Endometrium (tissue), 2 donors: Measurements from ENCODE around the gene EPS8L3.
"Not testable (repeated sequence)": the region's sequence is repeated elsewhere in the genome, so short reads cannot be mapped to it uniquely, and the experiment has no call there.

ENCODE experiments used
- FAIRE-seq: peaks from 2 replicates; lab custom pipeline; 2012; peaks lifted over from hg19 to GRCh38; lab: Jason Lieb, UNC
- donor health status: control.
- donor health status: control.

Gene EPS8L3

GRCh38 chr1:109732390-109732881, 31.3 kb downstream of the EPS8L3 start:
- FAIRE-seq: no peak

DNA sequence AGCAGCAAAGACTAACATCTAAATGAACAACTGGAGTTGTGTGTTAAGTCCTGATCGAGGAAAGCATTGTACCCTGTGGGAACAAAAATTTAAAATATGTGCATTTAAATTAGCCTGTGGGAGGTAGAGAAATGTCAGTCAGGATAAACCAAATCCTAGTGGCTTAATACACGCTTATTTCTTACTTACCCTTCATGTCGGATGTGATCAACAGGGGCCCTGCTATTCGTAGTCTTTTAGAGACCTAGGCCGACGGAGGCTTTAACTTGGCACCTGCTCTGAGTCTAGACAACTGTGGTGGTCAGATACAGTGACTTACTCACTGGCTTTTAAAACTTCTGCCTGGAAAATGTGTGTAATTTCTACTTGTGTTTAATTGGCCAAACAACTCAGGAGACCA, 33.1 kb downstream of the EPS8L3 start:
- no peak for FAIRE-seq

DNA sequence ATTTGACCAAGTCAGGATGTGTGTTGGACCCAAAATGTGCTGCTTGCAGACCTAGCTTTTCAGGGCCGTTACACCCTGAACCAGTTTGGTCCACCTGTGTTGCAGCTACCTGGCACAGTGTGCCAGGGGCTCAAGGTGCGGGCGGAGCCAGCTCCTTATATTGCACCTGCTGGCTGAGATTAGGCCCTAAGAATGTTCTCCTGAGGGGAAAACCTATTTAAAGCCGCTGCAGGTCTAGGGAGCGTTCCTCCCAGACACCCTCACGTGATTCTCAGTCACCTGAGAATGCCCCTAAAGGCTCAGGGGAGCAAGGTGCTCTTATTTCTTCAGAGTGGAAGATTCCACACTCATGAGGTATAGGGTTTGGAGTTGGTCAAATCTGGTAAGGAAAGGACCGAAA, 34.9 kb downstream of the EPS8L3 start:
- no peak for FAIRE-seq

DNA sequence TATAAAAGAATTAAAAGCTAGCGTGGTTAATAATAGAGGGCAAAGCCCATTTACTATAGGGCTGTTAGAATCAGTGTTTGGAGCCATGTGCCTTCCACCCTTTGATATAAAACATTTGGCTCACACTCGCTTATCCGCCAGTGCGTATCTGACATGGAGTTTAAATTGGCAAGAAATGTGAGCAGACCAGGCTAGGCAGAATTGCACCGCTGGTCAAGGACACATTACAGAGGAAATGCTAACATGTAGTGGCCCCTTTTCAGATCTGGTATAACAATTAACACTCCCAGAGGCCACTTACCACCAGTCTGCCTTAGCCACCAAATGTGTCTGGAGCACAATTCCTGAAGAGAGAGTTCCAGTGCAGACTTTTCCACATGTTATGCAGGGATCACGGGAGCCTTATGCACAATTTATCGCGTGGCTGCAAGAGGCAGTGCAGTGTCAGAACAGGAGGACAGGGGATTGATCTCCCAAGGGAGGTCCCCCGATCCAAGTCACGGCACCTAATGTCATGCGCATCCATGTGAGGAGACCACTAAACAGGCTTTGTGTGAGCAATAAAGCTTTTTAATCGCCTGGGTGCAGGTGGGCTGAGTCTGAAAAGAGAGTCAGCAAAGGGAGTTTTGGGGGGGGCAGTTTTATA, 36.9 kb downstream of the EPS8L3 start:
- no peak for FAIRE-seq

- no peak for FAIRE-seq
Measured at GRCh38 chr1:109726007-109726406, 37.7 kb downstream of the EPS8L3 start.

GRCh38 chr1:109725510-109725909, 38.2 kb downstream of the EPS8L3 start:
- FAIRE-seq: no peak

- no peak for FAIRE-seq
Measured at GRCh38 chr1:109724933-109725332, 38.8 kb downstream of the EPS8L3 start.

DNA sequence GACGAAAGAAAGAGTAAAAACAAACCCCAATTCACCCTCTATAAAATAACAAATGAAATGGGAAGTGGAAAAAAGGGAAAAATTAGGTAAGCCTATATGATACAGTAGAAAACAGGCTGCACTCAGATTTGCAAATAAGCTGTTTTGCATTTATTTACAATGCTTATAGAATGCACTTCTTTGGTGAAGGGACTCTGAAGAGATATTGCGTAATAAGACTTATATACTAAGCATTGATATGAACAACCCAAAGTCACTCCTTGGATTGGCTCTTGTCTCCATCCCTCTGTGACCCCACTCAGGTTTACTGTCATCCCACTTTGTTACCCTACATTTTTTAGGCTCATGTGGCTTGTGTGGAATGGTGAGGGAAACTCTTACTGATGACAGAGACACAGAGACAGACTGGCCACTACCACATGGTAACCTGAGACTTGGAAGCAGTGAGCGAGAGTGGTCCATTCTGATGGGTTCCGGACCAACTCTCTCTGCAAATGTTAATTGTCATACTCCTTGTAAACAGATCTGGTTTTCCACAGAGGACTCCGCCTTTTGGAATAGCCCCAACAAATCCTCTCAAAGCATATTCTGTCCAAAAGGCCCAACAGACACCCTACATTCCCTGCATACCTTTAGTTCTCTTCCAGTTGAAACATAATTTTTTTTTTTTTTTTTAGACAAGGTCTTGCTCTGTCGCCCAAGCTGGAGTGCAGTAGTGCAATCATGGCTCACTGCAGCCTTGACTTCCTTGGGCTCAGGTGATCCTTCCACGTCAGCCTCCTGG, 40.6 kb downstream of the EPS8L3 start:
- FAIRE-seq: no peak

- FAIRE-seq: no peak
Measured at GRCh38 chr1:109721971-109722370, 41.8 kb downstream of the EPS8L3 start.

DNA sequence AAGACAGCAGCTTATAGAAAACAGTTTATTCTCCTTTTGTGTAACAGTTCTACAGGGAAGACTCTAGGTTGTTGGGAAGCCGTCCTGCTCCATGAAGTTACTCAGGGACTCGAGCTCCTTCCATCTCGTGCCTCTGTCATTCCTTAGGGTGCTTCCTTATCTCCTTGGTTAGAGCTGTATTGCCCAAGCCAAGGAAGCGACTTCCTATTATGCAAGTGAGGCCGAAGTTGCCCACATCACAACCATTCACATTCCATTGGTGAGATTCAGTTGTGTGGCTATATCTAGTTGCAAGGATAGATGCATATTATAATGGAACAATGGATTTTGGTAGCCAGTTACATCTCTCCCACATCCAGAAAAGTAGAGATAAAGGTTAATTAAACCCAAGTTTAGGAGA, 42.7 kb downstream of the EPS8L3 start:
- no peak for FAIRE-seq

GRCh38 chr1:109719337-109719837, 44.3 kb downstream of the EPS8L3 start:
- FAIRE-seq: no peak

- no peak for FAIRE-seq
Measured at GRCh38 chr1:109718495-109718894, 45.2 kb downstream of the EPS8L3 start.

DNA sequence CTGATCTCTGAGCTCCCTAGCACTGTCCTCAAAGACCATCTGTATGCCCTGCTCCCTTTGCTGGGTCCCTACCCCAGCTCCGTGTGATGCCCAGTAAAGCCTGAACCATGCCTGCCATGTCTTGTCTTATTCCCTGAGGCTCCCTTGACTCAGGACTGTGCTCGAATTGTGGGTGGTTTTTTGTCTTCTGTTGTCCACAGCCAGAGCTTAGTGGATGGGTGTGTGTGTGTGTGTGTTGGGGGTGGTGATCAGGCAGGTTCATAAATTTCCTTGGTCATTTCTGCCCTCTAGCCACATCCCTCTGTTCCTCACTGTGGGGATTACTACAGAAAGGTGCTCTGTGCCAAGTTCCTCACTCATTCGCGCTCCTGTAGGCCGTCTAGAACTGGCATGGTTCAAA, 46.0 kb downstream of the EPS8L3 start:
- FAIRE-seq: no peak

DNA sequence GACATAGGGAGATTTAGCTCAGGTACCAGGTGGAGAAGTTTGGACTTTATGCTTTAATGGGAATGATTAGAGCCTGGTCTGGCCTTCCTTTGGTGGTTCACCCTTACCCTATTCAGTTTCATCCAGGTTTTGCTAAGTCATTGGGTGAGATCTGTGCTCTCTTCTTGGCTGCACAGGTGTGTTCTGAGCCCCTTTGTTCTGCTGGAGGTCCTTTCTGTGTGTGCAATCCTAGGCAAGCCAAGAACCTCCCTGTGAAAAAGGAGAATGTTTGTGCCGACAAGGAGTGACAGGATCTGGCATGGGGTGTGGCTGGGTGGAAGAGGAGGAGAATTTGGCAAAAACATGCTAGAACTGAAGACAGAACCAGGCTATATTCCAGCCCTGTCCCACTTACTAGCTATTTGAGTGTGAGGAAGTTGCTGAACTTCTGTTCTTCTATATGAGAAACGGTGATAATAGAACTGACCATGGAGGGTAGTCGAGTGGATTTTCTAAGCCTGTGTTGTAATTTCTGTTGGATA, 47.1 kb downstream of the EPS8L3 start:
- FAIRE-seq: no peak

DNA sequence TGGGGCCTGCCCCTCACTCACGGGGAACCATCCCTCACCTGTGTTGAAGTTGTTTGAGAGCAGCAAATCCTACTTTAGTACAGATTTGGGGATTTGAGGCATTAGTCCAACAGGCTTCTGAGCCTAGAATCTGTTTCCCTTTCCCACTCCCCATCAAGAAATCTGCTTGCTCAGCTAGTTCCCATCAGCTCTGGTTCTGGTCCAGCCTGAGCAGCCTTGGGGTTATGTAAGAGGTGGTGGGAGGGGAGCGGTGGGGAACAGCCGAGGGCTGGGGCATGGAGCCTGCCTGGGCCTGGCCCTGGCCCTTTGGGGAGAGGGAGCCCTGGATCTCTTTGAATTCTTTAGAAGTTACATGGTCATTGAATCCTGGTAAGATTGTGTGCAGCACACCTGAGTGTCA, 47.6 kb downstream of the EPS8L3 start:
- FAIRE-seq: no peak

DNA sequence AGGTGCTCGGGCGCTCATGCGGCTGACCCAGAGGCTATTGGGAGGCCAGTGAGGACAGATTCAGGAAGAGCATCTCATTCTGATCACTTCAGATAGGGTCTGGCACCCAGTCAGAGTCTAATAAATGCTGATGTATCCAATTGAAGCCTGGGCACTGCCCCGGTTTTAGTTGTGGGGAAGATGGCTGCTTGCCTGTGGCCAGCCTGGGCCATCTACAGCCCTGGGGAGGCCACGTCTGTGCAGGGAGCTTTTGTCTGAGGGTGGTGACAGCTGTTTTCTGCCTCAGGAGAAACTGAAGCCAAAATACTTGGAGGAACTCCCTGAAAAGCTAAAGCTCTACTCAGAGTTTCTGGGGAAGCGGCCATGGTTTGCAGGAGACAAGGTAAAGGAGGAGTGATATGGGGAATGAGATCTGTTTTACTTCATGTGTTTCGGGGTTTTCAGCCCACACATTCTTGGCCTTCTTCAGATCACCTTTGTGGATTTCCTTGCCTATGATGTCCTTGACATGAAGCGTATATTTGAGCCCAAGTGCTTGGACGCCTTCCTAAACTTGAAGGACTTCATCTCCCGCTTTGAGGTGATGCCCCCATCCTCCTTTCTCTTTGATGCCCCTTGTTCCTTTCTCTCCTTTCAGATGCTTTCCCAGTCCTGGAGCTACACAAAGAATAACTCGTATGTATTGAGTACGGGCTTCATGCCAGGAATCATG, 48.9 kb downstream of the EPS8L3 start:
- FAIRE-seq: no peak

- FAIRE-seq: no peak
Measured at GRCh38 chr1:109713636-109714035, 50.1 kb downstream of the EPS8L3 start.

- no peak for FAIRE-seq
Measured at GRCh38 chr1:109712321-109712864, 51.3 kb downstream of the EPS8L3 start.

- FAIRE-seq: not testable (repeated sequence)
Measured at GRCh38 chr1:109711593-109712320, 52.0 kb downstream of the EPS8L3 start, which contains the start of gene GSTM5. Gene GSTM5 (plus strand): TSS chr1:109712251. CDS start chr1:109712313, 62 bp downstream.

- not testable (repeated sequence) for FAIRE-seq
Measured at GRCh38 chr1:109709822-109710221, 53.9 kb downstream of the EPS8L3 start.

DNA sequence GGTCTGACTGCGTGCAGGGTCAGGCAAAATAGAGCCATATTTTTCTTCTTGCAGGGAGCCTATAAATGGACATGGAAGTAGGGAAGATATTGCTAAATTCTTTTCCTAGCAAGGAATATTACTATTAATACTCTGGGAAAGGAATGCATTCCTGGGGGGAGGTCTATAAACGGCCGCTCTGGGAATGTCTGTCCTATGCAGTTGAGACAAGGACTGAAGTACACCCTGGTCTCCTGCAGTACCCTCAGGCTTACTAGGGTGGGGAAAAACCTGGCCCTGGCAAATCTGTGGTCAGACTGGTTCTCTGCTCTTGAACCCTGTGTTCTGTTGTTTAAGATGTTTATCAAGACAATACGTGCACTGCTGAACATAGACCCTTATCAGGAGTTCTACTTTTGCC, 54.8 kb downstream of the EPS8L3 start:
- not testable (repeated sequence) for FAIRE-seq
